Measurements from ENCODE around the gene TBRG1.
A peak's percentile ranks its signal among the peaks of the same experiment; 100 is the strongest.

- peak in 1 of 6 experiments; percentile 20 for TF ChIP-seq CTCF (IDR thresholded peaks at IDR 0.05)
- no peak for TF ChIP-seq POLR2A (IDR thresholded peaks at IDR 0.05)
Observed at GRCh38 chr11:124633355-124633754, 10.7 kb downstream of the TBRG1 start.
